CMK (cell line): Measurements from ENCODE around the gene UGCG.
"Not testable (repeated sequence)": the region's sequence is repeated elsewhere in the genome, so short reads cannot be mapped to it uniquely, and the experiment has no call there.

Source experiments
- DNase-seq: peaks from one replicate; pipeline ENCODE4 v3.0.0-alpha.2; 2010; ENCODE audit warnings: low read depth

UGCG gene

DNA sequence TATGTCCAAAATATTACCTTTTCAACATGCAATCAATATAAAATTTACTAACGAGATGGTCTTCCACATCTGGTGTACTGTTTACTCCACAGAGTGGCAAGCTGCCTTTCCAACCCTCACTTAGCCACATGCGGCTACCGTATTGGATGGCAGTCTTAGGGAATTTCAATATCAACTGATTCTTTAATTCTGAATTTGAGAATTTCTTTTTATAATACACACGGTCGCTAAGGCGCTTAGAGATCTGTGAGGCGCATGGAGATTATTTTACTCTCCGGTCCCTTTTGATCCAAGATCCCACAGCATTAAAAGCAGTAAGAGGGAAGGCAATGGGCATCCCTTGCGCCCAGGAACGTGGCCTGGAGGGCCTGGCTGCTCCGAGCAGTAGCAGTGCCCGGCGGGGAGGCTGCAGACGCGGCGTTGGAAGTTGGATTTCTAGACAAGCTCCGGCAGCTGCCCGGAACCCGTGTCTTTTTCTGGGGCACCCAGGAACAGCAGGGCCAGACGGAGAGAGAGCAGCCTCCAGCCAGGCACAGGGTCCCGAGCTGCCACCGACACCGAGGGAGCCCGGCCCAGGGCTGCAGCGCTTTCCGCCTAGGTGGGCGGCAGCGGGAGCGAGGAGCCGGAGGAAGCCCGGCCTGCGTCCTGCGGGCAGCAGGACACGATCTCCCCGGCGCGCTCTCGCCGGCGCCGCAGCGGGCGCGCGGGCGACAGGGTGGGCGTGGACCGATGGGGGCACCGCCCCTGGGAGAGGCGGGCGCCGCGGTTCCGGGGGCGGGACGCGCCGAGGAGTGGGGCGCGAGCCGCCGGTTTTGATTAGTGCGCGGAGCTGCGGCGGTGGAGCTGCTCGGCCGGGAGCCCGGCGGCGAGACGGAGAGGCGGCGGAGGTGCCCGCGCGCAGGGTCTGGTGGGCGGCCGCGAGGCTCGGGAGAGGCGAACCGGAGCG, at the start of gene UGCG:
TSS of gene UGCG (plus strand) at position 819 of the 946 bp plus-strand sequence. CDS start 402 bp downstream, outside the sequence.
- peak; percentile 64 for DNase-seq

DNA sequence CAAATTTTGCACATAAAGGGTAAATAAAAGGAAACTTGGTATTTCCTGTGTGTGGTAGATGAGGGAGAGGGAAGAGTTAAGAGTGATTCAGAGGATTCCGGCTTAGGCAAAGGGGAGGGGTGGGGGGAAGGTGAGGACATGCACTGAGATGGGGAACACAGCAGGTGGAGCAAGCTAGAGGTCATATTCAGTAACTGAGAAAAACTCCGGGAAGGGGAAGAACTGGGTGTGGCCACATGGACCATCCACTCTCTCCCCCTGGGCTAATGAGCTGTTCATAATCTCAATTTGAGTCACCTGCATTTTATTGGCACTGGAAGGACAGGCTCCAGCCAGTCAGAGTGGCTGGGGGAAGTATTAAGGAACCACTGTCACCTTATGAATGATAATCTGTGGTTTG, 45.1 kb upstream of the UGCG start:
- no peak for DNase-seq

DNA sequence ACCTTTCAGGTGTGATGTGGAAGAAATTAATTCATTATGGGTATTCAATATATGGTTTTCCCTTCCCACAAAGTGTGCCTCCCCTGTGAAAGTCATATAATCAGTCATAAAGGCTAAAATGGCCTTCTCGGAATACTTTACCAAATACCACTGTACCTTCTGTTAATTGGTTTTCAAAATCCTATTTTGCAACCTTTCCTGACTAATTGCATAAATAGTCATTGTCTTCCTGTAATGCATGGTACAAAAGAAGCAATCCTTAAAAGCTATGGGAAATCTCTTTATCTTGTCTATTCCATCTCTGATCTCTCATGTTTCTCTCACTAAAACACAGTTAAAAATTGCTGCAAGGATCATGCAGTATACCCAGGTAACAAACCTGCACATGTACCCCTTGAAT, 44.3 kb upstream of the UGCG start:
- DNase-seq = no peak

DNA sequence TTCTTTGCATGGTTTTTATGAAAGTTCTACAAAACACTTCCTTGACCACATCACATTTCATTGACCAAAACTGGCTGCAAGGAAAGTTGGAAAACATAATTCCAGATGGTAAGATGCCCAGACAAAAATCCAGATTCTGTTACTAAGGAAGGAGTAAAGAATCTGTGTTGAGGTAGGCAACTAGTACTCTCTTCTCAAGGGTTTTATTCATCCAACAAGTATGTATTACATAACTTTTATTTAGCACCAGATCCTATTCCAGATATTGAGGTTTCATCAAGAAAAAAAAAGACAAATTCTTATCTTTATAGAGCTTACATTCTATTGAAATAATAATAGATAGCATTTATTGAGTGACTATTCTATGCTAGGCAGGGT, 43.2 kb upstream of the UGCG start:
- no peak for DNase-seq

DNA sequence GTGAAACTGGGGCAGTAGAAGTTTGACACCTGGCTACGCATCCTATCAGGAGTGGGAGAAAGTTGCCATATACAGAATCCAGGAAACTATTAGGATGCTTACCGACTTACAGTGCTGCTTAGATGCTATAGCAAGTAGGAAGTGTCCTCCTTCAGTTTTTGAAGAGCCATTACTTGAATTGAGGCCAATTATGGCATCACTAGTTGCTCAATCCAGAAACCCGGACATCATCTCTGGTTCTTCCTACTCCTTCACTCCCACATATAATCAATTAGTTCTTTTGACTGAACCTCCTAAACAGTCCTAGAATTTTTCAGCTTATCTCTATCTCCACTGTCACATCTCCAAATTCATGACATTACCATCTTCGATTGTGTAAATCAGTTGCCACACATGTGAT, 41.8 kb upstream of the UGCG start:
- no peak for DNase-seq

DNA sequence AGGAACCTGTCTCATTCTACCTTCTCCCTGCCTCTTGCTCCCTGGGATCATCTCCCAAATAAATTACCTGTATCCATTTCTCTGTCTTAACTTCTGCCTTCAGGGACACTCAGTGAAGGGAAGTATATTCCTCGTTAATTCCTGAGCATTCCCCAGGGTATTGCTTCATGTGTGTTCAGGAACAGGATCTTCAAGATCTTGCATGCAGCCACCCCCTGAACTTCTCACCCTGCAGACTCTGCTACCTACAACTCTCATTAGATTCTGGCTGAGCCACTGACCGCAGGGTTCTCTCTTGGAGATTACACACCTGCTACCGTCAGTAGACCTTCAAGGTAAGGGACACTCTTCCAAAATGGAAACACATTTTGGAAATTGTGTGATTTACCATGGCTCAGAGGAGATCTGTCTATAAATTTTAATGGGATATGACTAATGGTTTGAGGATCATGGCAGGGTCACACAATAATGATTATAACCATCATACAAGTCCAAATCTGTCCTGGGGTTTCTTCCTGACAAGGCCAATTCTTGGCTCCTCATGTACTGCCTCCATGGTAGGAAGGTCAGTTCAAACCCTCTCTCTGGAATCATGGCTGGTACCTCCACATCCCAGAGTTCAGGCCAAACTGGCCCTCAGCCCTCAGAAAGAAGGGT, 38.9 kb upstream of the UGCG start:
- no peak for DNase-seq

DNA sequence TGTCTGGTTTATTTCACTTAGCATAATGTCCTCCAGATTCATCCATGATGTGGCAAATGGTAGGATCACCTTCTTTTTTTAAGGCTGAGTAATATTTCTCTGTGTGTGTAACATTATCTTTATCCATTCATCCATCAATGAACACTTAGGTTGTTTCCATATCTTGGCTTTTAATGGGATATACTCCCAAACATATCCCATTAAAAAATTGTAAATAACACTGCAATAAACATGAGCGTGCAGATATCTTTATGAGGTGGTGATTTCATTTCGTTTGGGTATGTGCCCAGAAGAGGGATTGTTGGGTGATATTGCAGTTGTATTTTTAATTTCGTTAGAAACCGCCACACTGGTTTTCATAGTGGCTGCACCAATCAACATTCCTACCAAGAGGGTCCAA, 36.2 kb upstream of the UGCG start:
- no peak for DNase-seq

DNA sequence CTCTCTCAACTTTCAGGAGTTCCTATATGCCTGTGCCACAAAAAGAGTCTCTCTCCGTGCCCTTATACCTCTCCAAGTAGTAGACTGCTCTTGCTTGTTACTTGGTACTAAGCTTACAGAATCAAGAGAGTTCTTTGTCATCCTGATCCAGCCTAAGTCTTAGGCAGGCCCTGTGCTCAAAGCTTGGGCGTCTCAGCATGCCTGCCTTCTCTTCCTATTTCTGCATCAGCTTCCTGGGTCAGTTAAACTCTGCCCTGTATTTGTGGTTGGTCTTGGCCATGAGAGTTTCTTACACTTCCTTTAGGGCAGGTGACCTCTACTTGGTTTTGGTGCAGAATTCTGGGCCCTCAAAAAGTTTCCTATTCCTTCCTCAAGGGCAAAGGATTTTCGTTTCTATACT, 33.0 kb upstream of the UGCG start:
- no peak for DNase-seq

DNA sequence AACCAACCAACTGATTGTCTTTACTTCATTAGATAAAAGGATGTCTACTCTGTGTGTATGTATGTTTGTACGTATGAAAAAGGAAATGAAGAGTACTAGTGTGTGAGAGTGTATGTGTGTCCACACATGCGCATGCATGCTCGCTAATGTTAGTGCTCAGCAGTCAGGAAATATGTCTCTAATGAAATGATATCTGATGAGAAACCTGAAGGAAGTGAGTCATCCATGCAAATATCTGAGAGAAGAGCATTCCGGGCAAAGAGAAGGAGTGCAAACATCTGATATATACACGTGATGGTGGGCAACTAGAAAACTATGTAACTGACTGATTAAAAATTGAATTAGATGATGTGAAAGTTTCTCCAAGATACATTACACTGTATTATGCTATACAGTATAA, 29.6 kb upstream of the UGCG start:
- DNase-seq = no peak

DNA sequence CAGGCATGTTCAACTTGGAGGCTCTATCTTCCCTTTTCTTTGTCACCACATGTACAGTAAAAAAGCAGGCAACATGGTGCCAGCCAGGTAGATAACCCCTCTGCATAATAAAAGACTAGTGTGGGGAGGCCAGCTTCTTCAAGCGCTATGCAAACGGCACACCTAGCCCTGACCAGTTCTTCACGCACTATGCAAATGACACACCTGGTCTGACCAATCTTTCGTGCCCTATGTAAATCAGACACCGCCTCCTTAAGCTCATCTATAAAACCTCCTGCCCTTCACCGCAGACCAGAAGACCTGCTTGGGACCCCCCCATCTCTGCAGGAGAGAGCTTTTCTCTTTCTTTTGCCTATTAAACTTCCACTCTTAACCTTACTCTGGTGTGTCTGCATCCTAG, 28.1 kb upstream of the UGCG start:
- DNase-seq = no peak

DNA sequence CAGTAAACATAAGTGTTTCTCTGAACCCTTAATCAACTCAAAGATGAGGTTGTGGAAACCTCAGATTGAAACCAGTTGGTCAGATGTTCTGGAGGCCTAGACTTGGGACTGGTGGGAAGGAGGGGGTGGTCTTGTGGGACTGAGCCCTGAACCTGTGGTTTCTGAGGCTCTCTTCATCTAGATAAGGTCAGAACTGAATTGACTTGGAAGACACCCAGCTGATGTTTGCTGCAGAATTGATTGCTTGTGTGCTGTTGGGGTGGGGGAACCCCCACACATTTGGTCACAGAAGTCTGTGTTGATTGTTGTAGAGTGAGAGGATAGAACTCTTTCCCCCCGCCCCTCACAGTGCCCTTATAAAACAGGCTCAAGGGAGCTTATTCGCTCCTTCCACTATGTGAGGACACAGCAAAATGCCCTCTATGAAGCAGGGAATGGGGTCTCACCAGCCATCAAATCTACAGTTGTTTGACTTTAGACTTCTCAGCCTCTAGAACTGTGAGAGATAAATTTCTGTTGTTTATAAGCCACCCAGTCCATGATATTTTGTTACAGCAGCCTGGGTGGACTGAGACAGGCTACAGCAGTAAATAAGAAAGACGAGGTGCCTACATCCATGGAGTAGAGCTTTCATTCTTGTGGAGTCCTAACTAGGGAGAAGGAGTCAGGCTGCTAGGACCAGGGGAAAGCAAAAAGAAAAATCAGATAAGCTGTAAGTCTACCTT, 25.7 kb upstream of the UGCG start:
- DNase-seq = no peak

DNA sequence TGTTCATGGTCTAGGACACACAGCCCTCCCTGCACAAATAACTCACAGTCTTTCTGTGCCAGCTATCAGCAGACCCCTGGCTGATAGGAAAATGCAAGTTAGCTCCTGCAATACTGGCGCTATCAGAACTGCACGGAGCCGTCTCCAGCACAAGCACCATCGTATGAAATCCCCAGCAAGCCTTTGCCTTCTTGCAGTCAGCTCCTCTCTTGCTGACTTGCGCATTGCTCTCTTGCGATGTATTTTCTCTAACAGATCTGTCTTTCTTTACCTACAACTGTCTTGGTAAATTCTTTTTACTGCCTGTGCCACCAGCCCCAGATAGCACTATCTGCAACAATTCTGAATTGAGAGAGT, 25.1 kb upstream of the UGCG start:
- no peak for DNase-seq

DNA sequence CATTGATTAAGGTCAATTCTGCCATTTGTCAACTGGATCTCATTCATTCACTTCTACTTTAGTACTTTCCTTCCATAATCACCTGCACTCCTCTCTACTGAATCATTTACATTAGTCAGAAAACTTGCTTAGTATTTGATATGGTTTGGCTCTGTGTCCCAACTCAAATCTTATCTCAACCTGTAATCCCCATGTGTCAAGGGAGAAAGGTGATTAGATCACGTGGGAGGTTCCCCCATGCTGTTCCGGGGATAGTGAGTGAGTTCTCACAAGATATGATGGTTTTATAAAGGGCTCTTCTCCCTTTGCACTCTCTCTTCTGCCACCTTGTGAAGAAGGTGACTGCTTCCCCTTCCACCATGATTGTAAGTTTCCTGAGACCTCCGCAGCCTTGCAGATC, 23.7 kb upstream of the UGCG start:
- no peak for DNase-seq

DNA sequence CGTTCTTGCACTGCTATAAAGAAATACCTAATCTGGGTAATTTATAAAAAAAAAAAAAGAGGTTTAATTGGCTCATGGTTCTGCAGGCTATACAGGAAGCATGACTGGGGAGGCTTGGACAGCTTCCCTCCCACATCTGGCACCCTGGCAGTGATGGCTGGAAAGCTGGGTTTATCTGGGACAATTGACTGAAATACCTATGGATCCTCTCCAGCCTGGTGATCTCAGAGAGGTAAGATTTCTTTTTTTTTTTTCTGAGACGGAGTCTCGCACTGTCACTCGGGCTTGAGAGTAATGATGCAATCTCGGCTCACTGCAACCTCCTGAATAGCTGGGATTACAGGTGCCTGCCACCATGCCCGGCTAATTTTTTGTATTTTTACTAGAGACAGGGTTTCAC, 22.7 kb upstream of the UGCG start:
- DNase-seq = no peak

DNA sequence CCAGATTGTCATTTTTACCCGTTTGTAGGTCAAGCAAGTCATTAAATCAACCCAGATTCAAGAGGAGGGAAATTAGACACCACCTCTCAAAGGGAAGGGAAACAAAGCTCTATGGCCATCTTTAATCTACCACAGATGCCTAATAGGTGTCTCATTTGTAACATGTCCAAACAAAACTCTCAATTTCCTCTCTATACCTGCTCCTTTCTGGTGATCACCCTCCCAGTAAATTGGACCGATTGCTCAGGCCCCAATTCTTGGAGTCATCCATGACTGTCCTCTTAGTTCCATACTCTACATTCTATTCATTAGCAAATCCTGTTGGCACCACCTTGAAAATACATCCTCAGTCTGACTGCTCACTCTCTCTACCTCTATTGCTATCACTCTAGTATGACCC, 22.1 kb upstream of the UGCG start:
- DNase-seq = no peak

DNA sequence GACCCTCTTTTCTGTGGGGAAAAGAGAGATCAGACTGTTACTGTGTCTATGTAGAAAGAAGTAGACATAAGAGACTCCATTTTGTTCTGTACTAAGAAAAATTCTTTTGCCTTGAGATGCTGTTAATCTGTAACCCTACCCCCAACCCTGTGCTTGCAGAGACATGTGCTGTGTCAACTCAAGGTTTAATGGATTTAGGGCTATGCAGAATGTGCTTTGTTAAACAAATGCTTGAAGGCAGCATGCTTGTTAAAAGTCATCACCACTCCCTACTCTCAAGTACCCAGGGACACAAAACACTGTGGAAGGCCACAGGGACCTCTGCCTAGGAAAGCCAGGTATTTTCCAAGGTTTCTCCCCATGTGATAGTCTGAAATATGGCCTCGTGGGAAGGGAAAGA, 21.3 kb upstream of the UGCG start:
- not testable (repeated sequence) for DNase-seq

DNA sequence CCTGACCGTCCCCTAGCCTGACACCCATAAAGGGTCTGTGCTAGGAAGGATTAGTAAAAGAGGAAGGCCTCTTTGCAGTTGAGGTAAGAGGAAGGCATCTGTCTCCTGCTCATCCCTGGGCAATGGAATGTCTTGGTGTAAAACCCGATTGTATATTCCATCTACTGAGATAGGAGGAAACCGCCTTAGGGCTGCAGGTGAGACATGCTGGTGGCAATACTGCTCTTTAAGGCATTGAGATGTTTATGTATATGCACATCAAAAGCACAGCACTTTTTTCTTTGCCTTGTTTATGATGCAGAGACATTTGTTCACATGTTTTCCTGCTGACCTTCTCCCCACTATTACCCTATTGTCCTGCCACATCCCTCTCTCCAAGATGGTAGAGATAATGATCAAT, 20.9 kb upstream of the UGCG start:
- not testable (repeated sequence) for DNase-seq

DNA sequence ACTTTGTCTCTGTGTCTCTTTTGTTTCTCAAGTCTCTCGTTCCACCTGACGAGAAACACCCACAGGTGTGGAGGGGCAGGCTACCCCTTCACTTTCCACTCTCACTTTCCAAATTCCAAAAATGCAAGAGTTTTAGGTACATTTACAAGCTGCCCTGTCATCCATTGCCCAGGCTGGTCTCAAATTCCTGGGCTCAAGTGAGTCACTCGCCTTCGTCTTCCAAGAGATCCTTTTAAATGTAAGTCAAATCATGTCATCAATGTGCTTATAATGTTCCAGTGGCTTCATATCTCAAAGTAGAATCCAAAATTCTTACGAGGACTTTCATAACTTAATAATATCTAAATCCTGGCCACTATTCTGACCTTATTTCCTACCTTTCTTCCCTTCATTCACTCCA, 20.4 kb upstream of the UGCG start:
- DNase-seq = no peak

DNA sequence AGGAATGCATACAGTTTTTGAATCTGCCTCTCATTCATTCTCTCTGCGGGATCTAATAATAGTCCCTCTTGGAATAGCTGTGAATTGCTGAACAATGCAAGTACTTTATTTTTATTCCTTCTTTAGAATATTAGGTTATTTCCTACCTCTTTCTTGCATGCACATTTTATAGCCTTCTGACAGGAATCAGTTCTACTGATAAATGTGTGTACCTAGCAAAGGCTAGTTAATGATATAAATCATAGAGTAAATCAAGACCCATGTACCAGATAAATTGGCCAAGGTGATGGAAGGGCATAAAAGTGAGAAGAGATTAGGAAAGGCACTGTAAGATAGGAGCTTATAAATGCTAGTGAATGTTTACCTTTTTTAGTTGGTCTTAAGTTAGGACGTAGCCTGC, 19.2 kb upstream of the UGCG start:
- no peak for DNase-seq

DNA sequence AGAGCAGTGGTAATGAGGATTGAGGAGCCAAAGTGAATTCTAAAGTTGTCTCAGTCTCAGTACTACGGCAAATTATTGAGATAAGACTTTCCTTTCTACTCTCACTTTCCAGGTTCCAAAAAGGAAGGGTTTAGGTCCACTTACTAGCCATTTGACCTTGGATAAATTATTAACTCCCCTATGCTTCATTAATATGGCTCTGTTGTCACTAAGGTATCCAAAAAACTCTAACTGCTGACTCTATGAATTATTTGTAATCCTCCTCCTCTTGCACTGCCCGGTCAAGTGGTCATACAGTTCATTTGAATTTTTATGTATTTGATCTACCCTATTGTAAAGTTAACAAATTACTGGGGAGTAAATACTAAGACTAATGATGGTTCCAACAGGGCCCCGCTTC, 17.7 kb upstream of the UGCG start:
- no peak for DNase-seq

DNA sequence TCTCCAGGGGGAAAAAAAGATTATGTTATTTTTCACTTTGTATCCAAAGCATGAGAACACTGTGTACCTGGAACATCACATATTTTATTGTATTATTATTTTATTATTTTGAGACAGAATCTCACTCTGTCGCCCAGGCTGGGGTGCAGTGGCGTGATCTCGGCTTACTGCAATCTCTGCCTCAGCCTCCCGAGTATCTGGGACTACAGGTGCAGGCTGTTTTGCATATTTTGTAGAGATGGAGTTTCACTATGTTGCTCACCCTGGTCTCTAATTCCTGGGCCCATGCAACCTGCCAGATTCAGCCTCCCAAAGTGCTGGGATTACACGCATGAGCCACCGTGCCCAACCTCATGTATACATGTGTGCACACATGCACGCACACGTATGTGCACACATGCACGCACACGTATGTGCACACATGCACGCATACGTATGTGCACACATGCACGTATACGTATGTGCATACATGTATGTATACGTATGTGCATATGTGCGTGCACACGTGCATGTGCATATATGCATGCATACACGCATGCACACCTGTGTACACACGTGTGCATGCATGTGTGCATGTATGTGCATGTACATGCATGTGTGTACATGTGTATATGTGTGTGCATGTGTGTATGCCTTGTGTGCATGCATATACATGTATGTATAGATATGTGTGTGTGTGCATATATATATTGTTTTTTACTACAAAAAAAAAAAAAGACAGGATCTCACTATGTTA, 9.5 kb upstream of the UGCG start:
- DNase-seq = no peak

DNA sequence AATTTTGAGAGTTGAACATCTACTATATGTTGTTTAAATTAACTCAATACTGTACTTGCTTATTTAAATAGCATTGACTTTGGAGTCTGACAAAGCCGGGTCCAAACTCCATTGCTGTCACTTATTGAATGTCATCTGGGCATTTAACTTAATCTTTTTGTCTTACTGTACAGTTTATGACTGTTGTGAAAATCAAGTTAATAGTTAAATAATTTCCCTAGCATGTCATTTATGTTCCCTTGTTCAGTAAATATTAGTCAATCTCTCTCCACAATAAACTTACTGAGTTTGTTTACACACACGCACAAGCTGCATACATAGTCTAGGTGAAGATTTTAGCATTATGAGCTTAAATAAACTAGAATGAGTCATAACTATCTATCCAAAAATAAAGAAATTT, 6.3 kb upstream of the UGCG start:
- no peak for DNase-seq
